B cell (primary cell): Measurements from ENCODE around the gene ZNF827. TPM values are rescaled to one million over a fixed set of nuclear protein-coding genes. Genes with fewer than 3 reads are reported as not detected.

Source experiments
- ATAC-seq: fragments of 200-7000 bp; cut with Tn5 transposase; one replicate; pipeline ENCODE4 v1.10.0; 2021; ENCODE audit warnings: low read depth, mild to moderate bottlenecking, moderate number of reproducible peaks, moderate library complexity
- CTCF ChIA-PET: fragments of 350-600 bp; sonication (Branson Sonifier 250); formaldehyde crosslinking; loops from one replicate; lab custom pipeline; 2021; ENCODE audit warnings: antibody characterized with exemption, inconsistent platforms; lab: Charles Lee
- POLR2A ChIA-PET: fragments of 350-600 bp; sonication (Branson Sonifier 250); formaldehyde crosslinking; loops from one replicate; lab custom pipeline; 2021; ENCODE audit warnings: antibody characterized with exemption; lab: Charles Lee
- DNase-seq: peaks from one replicate; pipeline ENCODE4 v3.0.0; 2013
- H2AFZ ChIP-seq: 2 replicates; pipeline ENCODE4 v1.6.1; 2012; ENCODE audit warnings: mild to moderate bottlenecking, low read depth, low read length; ENCODE audit not compliant: insufficient read depth, poor library complexity, severe bottlenecking
- H3K27ac ChIP-seq, 2 donors: 1 replicate in 1 of 2; 2 replicates in 1 of 2; pipeline ENCODE4 v1.5.1; 2012 to 2013; ENCODE audit warnings: low read length in 2 of 2, mild to moderate bottlenecking in 2 of 2, moderate library complexity in 1 of 2
- H3K27me3 ChIP-seq, 4 experiments: fragments of 200-600 bp in 1 of 4; sonication (generic) in 1 of 4; replicated peaks in 1 of 4; 1 replicate in 2 of 4; 2 replicates in 2 of 4; pipeline versions ENCODE4 v1.6.1 to v1.7.0; 2013 to 2016; ENCODE audit warnings: low read length in 3 of 4, mild to moderate bottlenecking in 2 of 4, mixed read lengths in 1 of 4, moderate library complexity in 1 of 4; ENCODE audit not compliant: insufficient read depth in 4 of 4, control insufficient read depth in 3 of 4; ENCODE audit errors: control extremely low read depth in 1 of 4
- H3K36me3 ChIP-seq, 2 experiments: replicated peaks in 1 of 2; 1 replicate in 1 of 2; 2 replicates in 1 of 2; pipeline versions ENCODE4 v1.6.1 to v1.7.1; 2013; ENCODE audit warnings: low read length in 1 of 2; ENCODE audit not compliant: insufficient read depth in 2 of 2, control insufficient read depth in 1 of 2; ENCODE audit errors: control extremely low read depth in 1 of 2, extremely low read depth in 1 of 2
- H3K4me1 ChIP-seq, 2 donors: fragments of 200-600 bp in 1 of 2; sonication (generic) in 1 of 2; 1 replicate in 1 of 2; 2 replicates in 1 of 2; pipeline versions ENCODE4 v1.5.1 to v1.6.1; 2013 to 2017; ENCODE audit warnings: low read length in 2 of 2; ENCODE audit not compliant: control insufficient read depth in 2 of 2, insufficient read depth in 2 of 2
- H3K4me2 ChIP-seq: replicated peaks from 2 replicates; pipeline ENCODE3; 2012; ENCODE audit warnings: mild to moderate bottlenecking, low read depth, low read length; ENCODE audit not compliant: poor library complexity, severe bottlenecking
- H3K4me3 ChIP-seq, 5 experiments: fragments of 200-600 bp in 1 of 5; sonication (generic) in 1 of 5; 1 replicate in 3 of 5; 2 replicates in 2 of 5; pipeline versions ENCODE4 v1.5.1 to v1.7.0; 2011 to 2016; ENCODE audit warnings: low read length in 4 of 5, mild to moderate bottlenecking in 4 of 5, low read depth in 2 of 5, control low read depth in 1 of 5, moderate library complexity in 1 of 5; ENCODE audit not compliant: insufficient read depth in 1 of 5; ENCODE audit errors: control extremely low read depth in 1 of 5, extremely low read depth in 1 of 5
- H3K79me2 ChIP-seq: fragments of 200-600 bp; sonication (generic); one replicate; pipeline ENCODE4 v1.6.0; 2016; ENCODE audit warnings: low read length; ENCODE audit not compliant: control insufficient read depth, insufficient read depth
- H3K9ac ChIP-seq: fragments of 200-600 bp; sonication (generic); 2 replicates; pipeline ENCODE4 v1.6.1; 2017; ENCODE audit warnings: mild to moderate bottlenecking, low read length, moderate library complexity
- H3K9me3 ChIP-seq, 3 donors: one replicate each; pipeline versions ENCODE4 v1.6.1 to v1.7.1; 2013; ENCODE audit warnings: low read length in 2 of 3; ENCODE audit not compliant: control insufficient read depth in 2 of 3, insufficient read depth in 1 of 3; ENCODE audit errors: control extremely low read depth in 1 of 3
- H4K20me1 ChIP-seq: 2 replicates; pipeline ENCODE4 v1.6.0; 2012; ENCODE audit warnings: mild to moderate bottlenecking, low read length; ENCODE audit not compliant: insufficient read depth, control insufficient read depth, poor library complexity, severe bottlenecking
- H3K27ac Mint-ChIP-seq: one replicate; pipeline ENCODE4 v1.8.0; 2021; ENCODE audit warnings: mixed read lengths
- H3K27me3 Mint-ChIP-seq: one replicate; pipeline ENCODE4 v1.8.0; 2021; ENCODE audit warnings: mixed read lengths
- H3K4me1 Mint-ChIP-seq: one replicate; pipeline ENCODE4 v1.8.0; 2021; ENCODE audit warnings: mixed read lengths
- H3K4me3 Mint-ChIP-seq: one replicate; pipeline ENCODE4 v1.8.0; 2021; ENCODE audit warnings: mixed read lengths
- H3K9me3 Mint-ChIP-seq: one replicate; pipeline ENCODE4 v1.8.0; 2022; ENCODE audit warnings: mixed read lengths; ENCODE audit not compliant: insufficient read depth
- CTCF ChIP-seq: fragments of 200-600 bp; IDR thresholded peaks from one replicate; pipeline ENCODE4 v1.8.0; 2022; ENCODE audit warnings: antibody characterized with exemption, mild to moderate bottlenecking
- EZH2 ChIP-seq: IDR thresholded peaks from 2 replicates; pipeline ENCODE4 v1.6.1; 2012; ENCODE audit warnings: borderline replicate concordance, low read depth, mild to moderate bottlenecking, moderate library complexity, low read length; ENCODE audit not compliant: insufficient read depth, poor library complexity, severe bottlenecking
- WGBS: methylation state at CpG from one replicate; pipeline ENCODE4 v1.1.5; 2013; ENCODE audit warnings: missing lambda C conversion rate; ENCODE audit not compliant: insufficient coverage; 5-methylcytosine and 5-hydroxymethylcytosine counted together
- intact Hi-C: fragments of 100-400 bp; cut with micrococcal nuclease; formaldehyde crosslinking; loops from one replicate; pipeline ENCODE4 v1.10.0; 2022
- polyA plus RNA-seq: library from polyadenylated mRNA; depleted of rRNA; stranded (reverse); fragments of >200 nt; gene quantifications from 2 replicates; pipeline ENCODE4 v1.2.3, GENCODE V29; 2012
- total RNA-seq, 2 donors: library from RNA; stranded (reverse); fragments of 120-200 nt in 1 of 2; gene quantifications; 1 replicate in 1 of 2; 2 replicates in 1 of 2; pipeline versions ENCODE4 v1.2.3 to v1.2.4, GENCODE V29; 2013 to 2022

ZNF827 gene
- total and polyA plus RNA-seq, 2 donors (not counting 1 experiment from before 2014, with no cell fraction given), result 20.6 to 30.1 TPM

- ATAC-seq (no peak), DNase-seq (no peak)
- Mint-ChIP-seq H3K4me3 (no peak overlapping the region), H3K27ac (no peak overlapping the region), H3K27me3 (peaks cover 21% of the 10 kb centered on the region), H3K4me1 (peaks cover 20% of the 10 kb centered on the region), H3K9me3 (no peaks in the 10 kb centered on the region)
- no peak overlapping the region for H3K9ac ChIP-seq
- H2AFZ ChIP-seq, result no peak overlapping the region
- intact Hi-C loops, result no loop called here
- H3K9me3 ChIP-seq, result peaks cover 0 to 1% (median 0%) of the 10 kb centered on the region in 3 donors
- CTCF ChIA-PET, result no interaction called here
- H4K20me1 ChIP-seq, result no peaks in the 10 kb centered on the region
- TF ChIP-seq CTCF, result no peak
- peaks cover 5 to 14% of the 10 kb centered on the region in 2 donors for H3K4me1 ChIP-seq
- no peak overlapping the region for H3K4me3 ChIP-seq
- peaks cover 0 to 4% (median 2%) of the 10 kb centered on the region in 4 experiments for H3K27me3 ChIP-seq
- no peaks in the 10 kb centered on the region for H3K36me3 ChIP-seq
- no peak overlapping the region for H3K4me2 ChIP-seq
- POLR2A ChIA-PET, result no interaction called here
- H3K27ac ChIP-seq, result no peak overlapping the region
- no peaks in the 10 kb centered on the region for H3K79me2 ChIP-seq
- WGBS, result 100% methylated on average over 2 of the region's 5 CpGs
Observed at GRCh38 chr4:145730026-145730425, 208.6 kb downstream of the ZNF827 start.

DNA sequence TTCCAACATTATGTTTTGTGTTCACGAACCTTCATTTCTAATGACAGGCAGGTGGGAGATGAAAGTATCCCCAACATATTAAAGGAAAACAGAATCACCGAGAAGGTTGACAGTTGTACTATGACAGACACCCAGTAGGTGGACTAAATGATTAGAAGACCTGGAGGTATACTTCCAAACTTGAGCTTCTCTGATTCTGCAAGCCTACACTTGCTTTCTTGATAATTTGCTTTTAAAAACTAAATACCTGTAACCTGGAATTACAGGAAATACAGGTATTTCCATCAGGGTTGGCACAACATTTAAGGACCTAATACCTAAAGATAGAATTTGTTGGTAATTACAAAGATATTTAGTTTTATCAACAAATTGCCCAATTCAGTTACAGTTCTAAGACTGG lies 215.3 kb downstream of the ZNF827 start:
- Histone ChIP-seq H3K9ac (no peak overlapping the region), H3K27me3 (no peaks in the 10 kb centered on the region), H3K79me2 (no peaks in the 10 kb centered on the region), H3K4me3 (no peak overlapping the region), H3K36me3 (no peaks in the 10 kb centered on the region), H3K4me1 (no peaks in the 10 kb centered on the region), H3K9me3 (no peaks in the 10 kb centered on the region), H3K4me2 (no peak overlapping the region), H2AFZ (no peak overlapping the region), H3K27ac (no peak overlapping the region), H4K20me1 (no peaks in the 10 kb centered on the region)
- Mint-ChIP-seq H3K4me1 (peaks cover 6% of the 10 kb centered on the region), H3K27ac (no peak overlapping the region), H3K4me3 (no peak overlapping the region), H3K9me3 (no peaks in the 10 kb centered on the region), H3K27me3 (peaks cover 32% of the 10 kb centered on the region)
- intact Hi-C loops, result no loop called here
- no peak for TF ChIP-seq EZH2
- TF ChIP-seq CTCF, result no peak
- CTCF ChIA-PET, result no interaction called here
- DNase-seq (no peak), ATAC-seq (no peak)
- no CpG with 5 or more reads among the region's 2 CpGs for WGBS
- POLR2A ChIA-PET, result no interaction called here
